ENCODE data around the gene PCDHGA6.
A peak's percentile ranks its signal among the peaks of the same experiment; 100 is the strongest.
"Not testable (repeated sequence)": the region's sequence is repeated elsewhere in the genome, so short reads cannot be mapped to it uniquely, and the experiment has no call there.

PCDHGA6 gene

GRCh38 chr5:141413540-141414069 is 39.9 kb downstream of the PCDHGA6 start:
- no peak overlapping the region for H3K9ac ChIP-seq (ENCODE audit: insufficient read length)
- no peaks in the 10 kb centered on the region for H3K9me3 ChIP-seq (ENCODE audit: low read depth, low read length)
- TF ChIP-seq EZH2 (IDR thresholded peaks at IDR 0.05) (no peak), FOXP2 (optimal IDR thresholded peaks at IDR 0.05; ENCODE audit: control extremely low read depth, extremely low read length, insufficient read depth) (no peak), POLR2AphosphoS5 (IDR thresholded peaks at IDR 0.05; ENCODE audit: borderline replicate concordance, low read depth, low read length) (no peak)
- no peak for DNase-seq (ENCODE audit: low read depth, low spot score)
- H3K27ac ChIP-seq: no peak overlapping the region
- no peaks in the 10 kb centered on the region for H3K36me3 ChIP-seq (ENCODE audit: insufficient read depth, low read length)
- H3K4me3 ChIP-seq: no peak overlapping the region

DNA sequence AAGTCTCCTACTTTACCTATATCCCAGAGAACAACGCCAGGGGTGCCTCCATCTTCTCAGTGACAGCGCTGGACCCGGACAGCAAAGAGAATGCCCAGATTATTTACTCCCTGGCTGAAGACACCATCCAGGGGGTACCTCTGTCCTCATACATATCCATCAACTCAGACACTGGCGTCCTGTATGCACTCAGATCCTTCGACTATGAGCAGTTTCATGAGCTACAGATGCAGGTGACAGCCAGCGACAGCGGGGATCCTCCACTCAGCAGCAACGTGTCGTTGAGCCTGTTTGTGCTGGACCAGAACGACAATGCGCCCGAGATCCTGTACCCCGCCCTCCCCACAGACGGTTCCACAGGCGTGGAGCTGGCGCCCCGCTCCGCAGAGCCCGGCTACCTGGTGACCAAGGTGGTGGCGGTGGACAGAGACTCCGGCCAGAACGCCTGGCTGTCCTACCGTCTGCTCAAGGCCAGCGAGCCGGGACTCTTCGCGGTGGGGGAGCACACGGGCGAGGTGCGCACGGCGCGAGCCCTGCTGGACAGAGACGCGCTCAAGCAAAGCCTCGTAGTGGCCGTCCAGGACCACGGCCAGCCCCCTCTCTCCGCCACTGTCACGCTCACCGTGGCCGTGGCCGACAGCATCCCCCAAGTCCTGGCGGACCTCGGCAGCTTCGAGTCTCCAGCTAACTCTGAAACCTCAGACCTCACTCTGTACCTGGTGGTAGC is 41.0 kb downstream of the PCDHGA6 start:
- DNase-seq (ENCODE audit: low read depth, low spot score); H3K4me3 ChIP-seq; H3K9ac ChIP-seq (ENCODE audit: insufficient read length); H3K27ac ChIP-seq; H3K9me3 ChIP-seq (ENCODE audit: low read depth, low read length); H3K36me3 ChIP-seq (ENCODE audit: insufficient read depth, low read length): not testable (repeated sequence)

DNA sequence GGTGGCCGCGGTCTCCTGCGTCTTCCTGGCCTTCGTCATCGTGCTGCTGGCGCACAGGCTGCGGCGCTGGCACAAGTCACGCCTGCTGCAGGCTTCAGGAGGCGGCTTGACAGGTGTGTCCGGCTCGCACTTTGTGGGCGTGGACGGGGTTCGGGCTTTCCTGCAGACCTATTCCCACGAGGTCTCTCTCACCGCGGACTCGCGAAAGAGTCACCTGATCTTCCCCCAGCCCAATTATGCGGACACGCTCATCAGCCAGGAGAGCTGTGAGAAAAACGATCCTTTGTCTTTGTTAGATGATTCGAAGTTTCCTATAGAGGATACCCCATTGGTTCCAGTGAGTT is 41.6 kb downstream of the PCDHGA6 start:
- H3K27ac ChIP-seq; H3K4me3 ChIP-seq; H3K9me3 ChIP-seq (ENCODE audit: low read depth, low read length); H3K9ac ChIP-seq (ENCODE audit: insufficient read length); DNase-seq (ENCODE audit: low read depth, low spot score); H3K36me3 ChIP-seq (ENCODE audit: insufficient read depth, low read length): not testable (repeated sequence)

- not testable (repeated sequence) for H3K9ac ChIP-seq (ENCODE audit: insufficient read length)
These were observed 43.9 kb downstream of the PCDHGA6 start, which contains the start of gene PCDHGB7 for GRCh38 chr5:141417494-141418172. Gene PCDHGB7 (plus strand): TSS chr5:141417677. CDS start chr5:141417860, 183 bp downstream.

GRCh38 chr5:141419074-141419880 is 45.6 kb downstream of the PCDHGA6 start:
- H3K36me3 ChIP-seq (ENCODE audit: insufficient read depth, low read length): no peaks in the 10 kb centered on the region; the same call in 1 of the 2 replicates
- no peak for TF ChIP-seq EZH2 (IDR thresholded peaks at IDR 0.05)
- TF ChIP-seq FOXP2 (optimal IDR thresholded peaks at IDR 0.05; ENCODE audit: control extremely low read depth, extremely low read length, insufficient read depth): no peak
- no peak for TF ChIP-seq POLR2AphosphoS5 (IDR thresholded peaks at IDR 0.05; ENCODE audit: borderline replicate concordance, low read depth, low read length)
- H3K27ac ChIP-seq: no peak overlapping the region
- H3K9me3 ChIP-seq (ENCODE audit: low read depth, low read length): no peaks in the 10 kb centered on the region; the same call in 1 of the 2 replicates
- no peak overlapping the region for H3K9ac ChIP-seq (ENCODE audit: insufficient read length)
- no peak overlapping the region for H3K4me3 ChIP-seq
- DNase-seq (ENCODE audit: low read depth, low spot score): no peak

More at GRCh38 chr5:141417494-141418172, 43.9 kb downstream of the PCDHGA6 start, which contains the start of gene PCDHGB7:
- not testable (repeated sequence) for H3K27ac ChIP-seq; DNase-seq (ENCODE audit: low read depth, low spot score); H3K36me3 ChIP-seq (ENCODE audit: insufficient read depth, low read length); H3K4me3 ChIP-seq; H3K9me3 ChIP-seq (ENCODE audit: low read depth, low read length)

GRCh38 chr5:141420855-141421488 is 47.3 kb downstream of the PCDHGA6 start, which contains the start of gene PCDHGA11:
Gene PCDHGA11 (plus strand): TSS chr5:141421051. CDS start chr5:141421228, 177 bp downstream.
- TF ChIP-seq FOXP2 (optimal IDR thresholded peaks at IDR 0.05; ENCODE audit: control extremely low read depth, extremely low read length, insufficient read depth) (no peak), EZH2 (IDR thresholded peaks at IDR 0.05) (no peak), POLR2AphosphoS5 (IDR thresholded peaks at IDR 0.05; ENCODE audit: borderline replicate concordance, low read depth, low read length) (no peak)
- peak; percentile 55 for DNase-seq (ENCODE audit: low read depth, low spot score)
- Histone ChIP-seq H3K36me3 (ENCODE audit: insufficient read depth, low read length) (peaks cover 6% of the 10 kb centered on the region; the same call in 1 of the 2 replicates), H3K27ac (0 out of 2 replicates have a peak within 1 kb of the TSS, but pooled peaks have one; percentile 19), H3K9ac (ENCODE audit: insufficient read length) (peak within 1 kb of the TSS; percentile 63), H3K9me3 (ENCODE audit: low read depth, low read length) (no peaks in the 10 kb centered on the region; the same call in 1 of the 2 replicates), H3K4me3 (peak within 1 kb of the TSS; percentile 76)

GRCh38 chr5:141421489-141421855 is 47.8 kb downstream of the PCDHGA6 start:
- H3K4me3 ChIP-seq: peak overlapping the region; percentile 76
- TF ChIP-seq EZH2 (IDR thresholded peaks at IDR 0.05) (no peak), FOXP2 (optimal IDR thresholded peaks at IDR 0.05; ENCODE audit: control extremely low read depth, extremely low read length, insufficient read depth) (no peak), POLR2AphosphoS5 (IDR thresholded peaks at IDR 0.05; ENCODE audit: borderline replicate concordance, low read depth, low read length) (no peak)
- 0 out of 2 replicates have a peak overlapping the region, but pooled peaks have one; percentile 19 for H3K27ac ChIP-seq
- peak overlapping the region; percentile 63 for H3K9ac ChIP-seq (ENCODE audit: insufficient read length)
- H3K9me3 ChIP-seq (ENCODE audit: low read depth, low read length): no peaks in the 10 kb centered on the region; the same call in 1 of the 2 replicates
- peaks cover 6% of the 10 kb centered on the region; the same call in 1 of the 2 replicates for H3K36me3 ChIP-seq (ENCODE audit: insufficient read depth, low read length)
- DNase-seq (ENCODE audit: low read depth, low spot score): no peak
